HG03064 (cell line): ENCODE data around the gene ITPA.

Source experiments
- ATAC-seq: cut with Tn5 transposase; IDR thresholded peaks from one replicate; pipeline ENCODE4 v1.9.1; 2021; ENCODE audit warnings: low read depth; ENCODE audit not compliant: unreplicated experiment

Gene ITPA

GRCh38 chr20:3226093-3226492, 16.8 kb downstream of the ITPA start:
- ATAC-seq = no peak

GRCh38 chr20:3226864-3227263, 17.6 kb downstream of the ITPA start:
- ATAC-seq = no peak

GRCh38 chr20:3227506-3227905, 18.2 kb downstream of the ITPA start:
- ATAC-seq = no peak

GRCh38 chr20:3227936-3228749, 18.8 kb downstream of the ITPA start:
- ATAC-seq = no peak

GRCh38 chr20:3228750-3229032, 19.4 kb downstream of the ITPA start:
- no peak for ATAC-seq

- no peak for ATAC-seq
Measured at GRCh38 chr20:3229158-3229557, 19.9 kb downstream of the ITPA start.

- no peak for ATAC-seq
Measured at GRCh38 chr20:3229798-3230197, 20.5 kb downstream of the ITPA start.

- no peak for ATAC-seq
Measured at GRCh38 chr20:3231116-3231515, 21.8 kb downstream of the ITPA start.

- ATAC-seq = no peak
Measured at GRCh38 chr20:3231889-3232588, 22.7 kb downstream of the ITPA start.

- no peak for ATAC-seq
Measured at GRCh38 chr20:3233131-3233990, 24.1 kb downstream of the ITPA start.

- no peak for ATAC-seq
Measured at GRCh38 chr20:3233991-3234498, 24.7 kb downstream of the ITPA start.

GRCh38 chr20:3235666-3236324, 26.5 kb downstream of the ITPA start:
- ATAC-seq = no peak

- ATAC-seq = no peak
Measured at GRCh38 chr20:3237011-3237957, 28.0 kb downstream of the ITPA start.

- ATAC-seq = no peak
Measured at GRCh38 chr20:3237958-3238615, 28.8 kb downstream of the ITPA start.

- ATAC-seq = no peak
Measured at GRCh38 chr20:3238616-3239025, 29.3 kb downstream of the ITPA start.

- ATAC-seq = no peak
Measured at GRCh38 chr20:3239026-3239866, 29.9 kb downstream of the ITPA start, which contains the start of gene SLC4A11. Gene SLC4A11, minus strand, starts transcription at chr20:3239190. Its CDS starts 53 bp downstream, at chr20:3239137.

- ATAC-seq = no peak
Measured at GRCh38 chr20:3239867-3240775, 30.8 kb downstream of the ITPA start.
